H9 (cell line): ENCODE data around the gene ZNF681. TPM values are rescaled to one million over a fixed set of nuclear protein-coding genes. Genes with fewer than 3 reads are reported as not detected.
"Not testable (repeated sequence)": the region's sequence is repeated elsewhere in the genome, so short reads cannot be mapped to it uniquely, and the experiment has no call there.

Experiments
- DNase-seq: peaks from one replicate; pipeline ENCODE4 v3.0.0-alpha.2; 2017
- H2AFZ ChIP-seq: one replicate; pipeline ENCODE4 v1.6.1; 2013; ENCODE audit warnings: mild to moderate bottlenecking, low read length, control low read depth, moderate library complexity
- H2AK5ac ChIP-seq: 2 replicates; pipeline ENCODE4 v1.6.1; 2013; ENCODE audit warnings: low read length, control low read depth, mixed read lengths; ENCODE audit not compliant: insufficient read length
- H2BK120ac ChIP-seq: one replicate; pipeline ENCODE4 v1.6.1; 2013; ENCODE audit warnings: low read depth, mild to moderate bottlenecking, low read length, control low read depth, inconsistent platforms; ENCODE audit not compliant: poor library complexity, severe bottlenecking
- H2BK12ac ChIP-seq: 2 replicates; pipeline ENCODE4 v1.6.1; 2013; ENCODE audit warnings: low read length, control low read depth, mixed read lengths, low read depth; ENCODE audit not compliant: insufficient read length
- H2BK15ac ChIP-seq: 2 replicates; pipeline ENCODE4 v1.6.1; 2013; ENCODE audit warnings: low read depth, low read length, control low read depth
- H2BK20ac ChIP-seq: one replicate; pipeline ENCODE4 v1.6.1; 2013; ENCODE audit warnings: low read depth, mild to moderate bottlenecking, low read length, control low read depth, inconsistent platforms; ENCODE audit not compliant: poor library complexity, severe bottlenecking
- H2BK5ac ChIP-seq: 2 replicates; pipeline ENCODE4 v1.6.1; 2013; ENCODE audit warnings: low read length, control low read depth, mixed read lengths; ENCODE audit not compliant: insufficient read length
- H3K14ac ChIP-seq: 2 replicates; pipeline ENCODE4 v1.6.1; 2013; ENCODE audit warnings: low read length, control low read depth; ENCODE audit not compliant: insufficient read depth
- H3K18ac ChIP-seq: 2 replicates; pipeline ENCODE4 v1.6.1; 2013; ENCODE audit warnings: low read depth, mild to moderate bottlenecking, mixed read lengths, low read length, control low read depth; ENCODE audit not compliant: insufficient read length
- H3K23ac ChIP-seq: 2 replicates; pipeline ENCODE4 v1.6.1; 2013; ENCODE audit warnings: low read length, control low read depth, mixed read lengths, low read depth; ENCODE audit not compliant: insufficient read length
- H3K23me2 ChIP-seq: 2 replicates; pipeline ENCODE4 v1.6.1; 2013; ENCODE audit warnings: low read depth, mild to moderate bottlenecking, mixed read lengths, low read length, control low read depth; ENCODE audit not compliant: insufficient read length, poor library complexity, severe bottlenecking
- H3K27ac ChIP-seq: 2 replicates; pipeline ENCODE4 v1.5.1; 2013; ENCODE audit warnings: low read length, control low read depth, mixed read lengths, low read depth; ENCODE audit not compliant: insufficient read length
- H3K27me3 ChIP-seq: 2 replicates; pipeline ENCODE4 v1.6.1; 2013; ENCODE audit warnings: low read length, control low read depth, inconsistent platforms; ENCODE audit not compliant: insufficient read depth
- H3K4ac ChIP-seq: 2 replicates; pipeline ENCODE4 v1.6.1; 2013; ENCODE audit warnings: low read depth, mild to moderate bottlenecking, control low read depth, inconsistent platforms, low read length, moderate library complexity
- H3K4me1 ChIP-seq: 2 replicates; pipeline ENCODE4 v1.6.1; 2013; ENCODE audit warnings: low read length, control low read depth, inconsistent platforms; ENCODE audit not compliant: insufficient read depth
- H3K4me2 ChIP-seq: 2 replicates; pipeline ENCODE4 v1.6.1; 2013; ENCODE audit warnings: low read length, control low read depth, mixed read lengths; ENCODE audit not compliant: insufficient read length, insufficient read depth
- H3K56ac ChIP-seq: 2 replicates; pipeline ENCODE4 v1.6.1; 2013; ENCODE audit warnings: low read depth, mild to moderate bottlenecking, mixed read lengths, low read length, control low read depth; ENCODE audit not compliant: insufficient read length
- H3K79me1 ChIP-seq: 2 replicates; pipeline ENCODE4 v1.6.1; 2013; ENCODE audit warnings: low read depth, mild to moderate bottlenecking, moderate library complexity, low read length, control low read depth, inconsistent platforms; ENCODE audit not compliant: insufficient read depth, poor library complexity, severe bottlenecking
- H3K79me2 ChIP-seq: 2 replicates; pipeline ENCODE4 v1.6.1; 2013; ENCODE audit warnings: low read length, control low read depth, inconsistent platforms; ENCODE audit not compliant: insufficient read depth
- H3K9ac ChIP-seq: 2 replicates; pipeline ENCODE4 v1.6.1; 2013; ENCODE audit warnings: low read length, control low read depth, mixed read lengths; ENCODE audit not compliant: insufficient read length; ENCODE audit errors: extremely low read depth
- H3K9me3 ChIP-seq: one replicate; pipeline ENCODE4 v1.6.1; 2013; ENCODE audit warnings: low read depth, low read length, inconsistent platforms; ENCODE audit not compliant: control insufficient read depth
- H3T11ph ChIP-seq: one replicate; pipeline ENCODE4 v1.6.1; 2013; ENCODE audit warnings: mild to moderate bottlenecking, low read length, control low read depth, inconsistent platforms
- H4K20me1 ChIP-seq: one replicate; pipeline ENCODE4 v1.6.1; 2013; ENCODE audit not compliant: control insufficient read depth, insufficient read length, insufficient read depth
- H4K5ac ChIP-seq: 2 replicates; pipeline ENCODE4 v1.6.1; 2013; ENCODE audit warnings: low read depth, mild to moderate bottlenecking, mixed read lengths, low read length, control low read depth; ENCODE audit not compliant: insufficient read length
- H4K8ac ChIP-seq: replicated peaks from 2 replicates; pipeline ENCODE4 v1.6.1; 2013; ENCODE audit warnings: low read length, control low read depth, mixed read lengths, low read depth; ENCODE audit not compliant: insufficient read length
- H4K91ac ChIP-seq: 2 replicates; pipeline ENCODE4 v1.6.1; 2013; ENCODE audit warnings: low read depth, mild to moderate bottlenecking, moderate library complexity, mixed read lengths, low read length, control low read depth; ENCODE audit not compliant: insufficient read length
- H3K27ac Mint-ChIP-seq, 3 experiments: 2 replicates in 2 of 3; 3 replicates in 1 of 3; pipeline ENCODE4 v1.8.0; 2020 to 2021; ENCODE audit warnings: mixed read lengths in 3 of 3, mild to moderate bottlenecking in 1 of 3, moderate library complexity in 1 of 3
- H3K27me3 Mint-ChIP-seq: 2 replicates; pipeline ENCODE4 v1.8.0; 2021; ENCODE audit warnings: low read depth, mild to moderate bottlenecking, moderate library complexity, mixed read lengths
- H3K36me3 Mint-ChIP-seq, 3 experiments: 2 replicates in 2 of 3; 3 replicates in 1 of 3; pipeline ENCODE4 v1.8.0; 2020 to 2021; ENCODE audit warnings: low read depth in 3 of 3, mixed read lengths in 3 of 3; ENCODE audit not compliant: insufficient read depth in 1 of 3
- H3K4me1 Mint-ChIP-seq, 2 experiments: 2 replicates each; pipeline ENCODE4 v1.8.0; 2020; ENCODE audit warnings: mixed read lengths in 2 of 2
- H3K4me3 Mint-ChIP-seq, 2 experiments: 2 replicates in 1 of 2; 3 replicates in 1 of 2; pipeline ENCODE4 v1.8.0; 2020 to 2021; ENCODE audit warnings: mild to moderate bottlenecking in 2 of 2, mixed read lengths in 2 of 2, moderate library complexity in 1 of 2
- H3K9me3 Mint-ChIP-seq, 2 experiments: 2 replicates in 1 of 2; 3 replicates in 1 of 2; pipeline ENCODE4 v1.8.0; 2020; ENCODE audit warnings: mild to moderate bottlenecking in 2 of 2, mixed read lengths in 2 of 2, moderate library complexity in 1 of 2
- CTCF ChIP-seq: fragments of 200-600 bp; sonication (generic); conservative IDR thresholded peaks from 3 replicates; pipeline ENCODE4 v1.8.0; 2021; ENCODE audit warnings: antibody characterized with exemption, mild to moderate bottlenecking
- WGBS: extraction: QIAGEN DNeasy Blood & Tissue Kit; methylation state at CpG from one replicate; pipeline ENCODE4 v1.1.7; 2013; ENCODE audit warnings: missing lambda C conversion rate, low lambda C conversion rate, mixed read lengths; ENCODE audit not compliant: insufficient read length; ENCODE audit errors: extremely low coverage; 5-methylcytosine and 5-hydroxymethylcytosine counted together
- total RNA-seq: library from RNA; stranded (reverse); gene quantifications from 2 replicates; pipeline ENCODE4 v1.2.1, GENCODE V29; 2021

The ZNF681 gene
- total RNA-seq, 1 experiment from 2014 or later = 10.4 TPM

GRCh38 chr19:23778566-23778965 lies 19.9 kb upstream of the ZNF681 start:
- Histone ChIP-seq H3K4me1 (no peaks in the 10 kb centered on the region), H3K27me3 (no peaks in the 10 kb centered on the region), H2BK120ac (no peak overlapping the region), H4K8ac (no peak overlapping the region), H2AFZ (no peak overlapping the region), H3K56ac (no peak overlapping the region), H2BK20ac (no peak overlapping the region), H3K27ac (no peak overlapping the region), H2BK12ac (no peak overlapping the region), H3K23me2 (no peaks in the 10 kb centered on the region), H3K79me1 (peaks cover 17% of the 10 kb centered on the region), H3K9ac (no peak overlapping the region), H4K91ac (no peak overlapping the region), H3K9me3 (no peaks in the 10 kb centered on the region), H4K20me1 (no peaks in the 10 kb centered on the region), H3K18ac (no peak overlapping the region), H3K79me2 (peaks cover 38% of the 10 kb centered on the region; the same call in 1 of the 2 replicates), H3T11ph (no peak overlapping the region), H3K14ac (no peak overlapping the region), H2BK5ac (no peak overlapping the region), H4K5ac (no peak overlapping the region), H2AK5ac (no peak overlapping the region), H3K4ac (no peak overlapping the region), H3K4me2 (no peak overlapping the region), H2BK15ac (no peak overlapping the region), H3K23ac (no peak overlapping the region)
- no peak for TF ChIP-seq CTCF
- Mint-ChIP-seq H3K4me1 (no peaks in the 10 kb centered on the region), H3K27me3 (no peaks in the 10 kb centered on the region), H3K9me3 (no peaks in the 10 kb centered on the region), H3K4me3 (no peak overlapping the region), H3K36me3 (peaks cover 72 to 90% (median 78%) of the 10 kb centered on the region in 3 experiments), H3K27ac (no peak overlapping the region)
- WGBS = no CpG with 5 or more reads among the region's 5 CpGs
- DNase-seq = no peak

GRCh38 chr19:23778036-23778435 lies 19.3 kb upstream of the ZNF681 start:
- not testable (repeated sequence) for H3K9me3 Mint-ChIP-seq, H2BK12ac ChIP-seq, DNase-seq, H3K23ac ChIP-seq, H4K20me1 ChIP-seq, H3K27ac Mint-ChIP-seq, H3K14ac ChIP-seq, H2AFZ ChIP-seq, H4K5ac ChIP-seq, H3K9ac ChIP-seq, H3K56ac ChIP-seq, H3K4me2 ChIP-seq, H3K27me3 ChIP-seq, H3K4me1 ChIP-seq, H3K4ac ChIP-seq, H2BK120ac ChIP-seq, H2BK20ac ChIP-seq, H4K91ac ChIP-seq, H2AK5ac ChIP-seq, H3T11ph ChIP-seq, H3K9me3 ChIP-seq, H2BK15ac ChIP-seq, H3K4me3 Mint-ChIP-seq, H3K27me3 Mint-ChIP-seq, H3K23me2 ChIP-seq, H2BK5ac ChIP-seq, H3K18ac ChIP-seq, H3K4me1 Mint-ChIP-seq, H4K8ac ChIP-seq, H3K27ac ChIP-seq
- WGBS = no CpG with 5 or more reads among the region's 6 CpGs
- Histone ChIP-seq H3K79me2 (peaks cover 40% of the 10 kb centered on the region; the same call in 1 of the 2 replicates), H3K79me1 (peaks cover 17% of the 10 kb centered on the region)
- peaks cover 68 to 84% (median 77%) of the 10 kb centered on the region in 3 experiments for H3K36me3 Mint-ChIP-seq
